CD4-positive, alpha-beta T cell treated with Interleukin-4 for 1 hour (primary cell): Measurements from ENCODE around the gene C10orf67.
"Not testable (repeated sequence)": the region's sequence is repeated elsewhere in the genome, so short reads cannot be mapped to it uniquely, and the experiment has no call there.

Source experiments
- DNase-seq, 2 donors: peaks; one replicate each; pipeline ENCODE4 v3.0.0-alpha.2; 2020 to 2022

C10orf67 gene

DNA sequence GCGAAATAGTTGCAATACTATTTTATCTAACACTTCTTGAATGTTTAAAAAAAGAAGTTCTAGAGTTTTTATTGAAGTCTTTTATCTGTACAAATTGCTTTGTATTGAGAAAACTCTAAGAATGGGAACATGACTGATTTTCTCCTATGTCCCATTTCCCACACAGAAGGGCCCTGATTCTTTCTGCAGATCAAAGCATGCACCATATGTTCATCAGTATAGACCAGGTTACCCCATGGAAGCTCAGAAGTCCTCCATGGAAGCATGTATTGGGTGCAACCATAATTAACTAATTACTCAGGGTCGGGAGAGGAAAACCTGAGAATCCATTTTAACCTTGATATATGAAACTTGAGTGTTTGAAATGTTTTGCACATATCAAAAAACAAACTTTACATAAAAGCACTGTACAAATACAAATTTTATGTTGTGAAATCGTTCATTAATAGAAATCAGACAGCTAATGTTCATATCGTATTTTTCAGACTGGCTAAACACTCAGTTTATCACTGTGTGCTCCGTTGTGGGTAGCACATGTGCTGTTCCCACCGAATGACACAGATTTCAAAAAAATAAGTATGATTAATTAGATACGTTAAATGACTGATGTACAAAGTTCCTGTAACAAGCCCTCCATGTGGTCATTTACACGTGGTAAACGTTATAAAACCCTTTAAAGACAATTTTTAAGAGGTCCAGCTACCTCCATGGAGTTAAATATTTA lies 81.0 kb downstream of the C10orf67 start:
- DNase-seq, result no peak

DNA sequence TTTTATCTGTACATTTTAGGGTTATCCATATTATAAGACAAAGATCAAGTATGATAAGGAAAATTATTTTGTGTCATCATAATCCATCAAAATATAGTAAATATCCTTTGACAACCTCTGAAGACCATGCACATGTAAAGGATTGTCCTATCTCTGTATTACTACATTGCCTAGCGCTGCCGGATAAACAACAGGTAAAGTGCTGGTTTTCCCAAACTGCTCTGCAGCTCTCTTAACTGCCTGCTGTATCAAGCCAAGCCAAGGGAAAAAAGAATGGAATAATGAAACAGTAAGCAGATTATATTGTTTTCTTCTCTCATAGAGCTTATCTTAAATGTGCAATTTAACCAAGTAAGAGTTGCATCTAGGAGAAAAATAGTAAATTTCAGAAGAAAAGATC lies 81.7 kb downstream of the C10orf67 start:
- no peak for DNase-seq

DNA sequence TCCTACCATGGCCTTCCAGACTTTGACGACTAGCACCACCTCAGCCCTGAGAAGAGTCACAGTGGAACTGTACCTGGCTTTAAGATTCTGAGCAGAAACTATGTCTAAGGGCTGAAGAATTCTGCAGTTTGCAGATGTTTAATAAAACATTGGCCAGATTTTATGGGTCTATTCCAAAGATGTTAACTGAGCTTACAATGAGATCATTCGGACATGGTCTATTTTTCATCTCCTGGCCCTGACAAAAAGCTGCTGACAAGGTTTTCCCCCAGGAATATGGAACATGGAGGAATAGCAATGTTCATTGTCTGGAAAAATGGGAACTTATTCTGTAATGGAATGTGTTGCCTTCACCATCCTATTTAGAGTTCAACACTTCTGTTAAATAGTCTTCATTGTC lies 86.1 kb downstream of the C10orf67 start:
- no peak for DNase-seq

DNA sequence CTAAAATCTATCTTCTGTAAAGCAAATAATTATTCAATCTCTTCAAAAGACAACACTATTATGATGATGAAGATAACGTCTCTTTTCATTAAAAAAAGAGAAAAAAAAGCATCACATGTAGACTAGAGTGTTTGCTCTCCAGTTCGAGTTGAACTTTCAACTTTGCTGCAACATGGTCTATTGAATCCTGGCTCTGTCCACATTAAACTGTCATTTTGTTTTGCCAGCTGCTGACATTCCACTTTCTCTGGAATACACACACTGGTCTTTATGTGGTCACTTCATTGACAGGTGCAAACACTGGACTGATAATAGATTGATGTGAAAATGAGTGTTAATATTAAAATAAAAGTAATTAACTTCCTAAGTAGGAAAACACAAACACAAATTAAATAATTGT lies 90.8 kb downstream of the C10orf67 start:
- no peak for DNase-seq

DNA sequence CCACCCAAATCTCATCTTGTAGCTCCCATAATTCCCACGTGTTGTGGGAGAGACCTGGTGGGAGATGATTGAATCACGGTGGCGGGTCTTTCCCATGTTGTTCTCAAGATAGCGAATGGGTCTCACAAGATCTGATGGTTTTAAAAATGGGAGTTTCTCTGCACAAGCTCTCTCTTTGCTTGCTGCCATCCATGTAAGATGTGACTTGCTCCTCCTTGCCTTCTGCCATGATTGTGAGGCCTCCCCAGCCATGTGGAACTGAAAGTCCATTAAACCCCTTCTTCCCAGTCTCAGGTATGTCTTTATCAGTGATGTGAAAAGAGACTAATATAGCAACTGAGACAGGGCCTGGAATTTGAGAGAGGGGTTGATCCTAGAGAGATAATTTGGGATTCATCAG lies 91.7 kb downstream of the C10orf67 start:
- not testable (repeated sequence) for DNase-seq

DNA sequence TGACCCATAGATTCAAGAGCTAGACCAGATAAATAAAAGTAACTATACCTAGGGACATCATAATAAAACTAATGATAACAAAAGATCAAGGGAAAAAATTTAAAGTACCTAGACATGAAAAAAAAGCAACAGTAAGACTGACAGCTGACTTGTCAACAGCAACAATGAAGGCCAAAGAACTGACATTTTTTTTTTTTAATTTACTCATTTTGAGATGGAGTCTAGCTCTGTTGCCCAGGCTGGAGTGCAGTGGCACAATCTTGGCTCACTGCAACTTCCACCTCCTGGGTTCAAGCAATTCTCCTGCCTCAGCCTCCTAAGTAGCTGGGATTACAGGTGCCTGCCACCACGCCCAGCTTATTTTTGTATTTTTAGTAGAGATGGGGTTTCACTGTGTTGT lies 102.8 kb downstream of the C10orf67 start:
- not testable (repeated sequence) for DNase-seq

DNA sequence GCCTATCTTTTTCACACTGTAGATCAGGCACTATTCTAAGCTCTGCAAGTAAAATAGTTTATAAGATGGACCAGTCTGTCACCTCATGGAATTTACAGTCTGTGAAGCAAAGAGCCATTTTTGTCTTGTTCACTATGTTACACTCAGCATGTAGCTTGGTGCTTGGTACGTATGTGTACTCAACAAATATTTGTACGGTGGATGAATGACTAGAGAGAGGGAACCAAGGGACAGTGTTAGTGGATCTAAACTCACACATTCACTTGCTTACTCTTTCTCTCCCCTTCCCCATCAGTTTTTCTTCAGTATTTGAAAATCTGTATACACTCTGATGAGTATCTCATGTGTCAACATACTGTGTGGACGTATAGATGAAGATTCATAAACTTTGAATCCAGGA lies 106.6 kb downstream of the C10orf67 start:
- DNase-seq, result no peak

DNA sequence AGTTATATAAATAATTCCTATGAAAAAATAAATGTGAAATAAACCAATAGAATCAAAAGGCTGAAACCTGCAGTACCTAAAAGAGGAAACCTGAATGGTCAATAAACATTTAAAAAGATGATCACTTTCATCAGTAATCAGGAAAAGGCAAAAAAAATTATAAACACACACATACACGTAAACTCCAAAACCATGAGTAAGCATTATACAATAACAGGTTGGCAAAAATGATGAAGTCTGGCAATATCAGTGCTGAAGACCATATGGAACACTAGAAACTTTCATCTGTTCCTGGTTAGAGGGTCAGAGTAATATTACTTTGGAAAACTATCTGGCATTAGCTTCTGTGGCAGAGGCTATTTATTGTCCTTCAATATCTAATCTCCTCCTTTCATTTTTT lies 114.0 kb downstream of the C10orf67 start:
- DNase-seq, result no peak

DNA sequence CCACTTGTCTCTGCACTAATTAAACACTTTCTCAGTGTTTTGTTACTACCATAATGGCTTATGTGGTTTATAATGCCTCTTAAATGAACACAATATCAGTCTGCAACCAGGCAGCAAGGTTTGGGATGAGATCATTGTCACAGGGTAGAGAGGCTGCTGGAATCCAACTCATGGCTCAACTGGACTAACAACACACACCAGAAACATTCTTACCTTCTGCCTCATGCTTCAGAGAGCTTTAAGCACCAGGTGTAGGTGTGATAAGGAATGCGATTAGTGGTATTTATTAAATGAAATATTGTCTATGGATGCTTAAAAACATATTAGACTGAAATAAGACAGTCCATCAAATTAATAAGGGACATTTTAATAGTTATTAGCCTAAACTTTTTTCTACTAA lies 127.1 kb downstream of the C10orf67 start:
- no peak for DNase-seq

DNA sequence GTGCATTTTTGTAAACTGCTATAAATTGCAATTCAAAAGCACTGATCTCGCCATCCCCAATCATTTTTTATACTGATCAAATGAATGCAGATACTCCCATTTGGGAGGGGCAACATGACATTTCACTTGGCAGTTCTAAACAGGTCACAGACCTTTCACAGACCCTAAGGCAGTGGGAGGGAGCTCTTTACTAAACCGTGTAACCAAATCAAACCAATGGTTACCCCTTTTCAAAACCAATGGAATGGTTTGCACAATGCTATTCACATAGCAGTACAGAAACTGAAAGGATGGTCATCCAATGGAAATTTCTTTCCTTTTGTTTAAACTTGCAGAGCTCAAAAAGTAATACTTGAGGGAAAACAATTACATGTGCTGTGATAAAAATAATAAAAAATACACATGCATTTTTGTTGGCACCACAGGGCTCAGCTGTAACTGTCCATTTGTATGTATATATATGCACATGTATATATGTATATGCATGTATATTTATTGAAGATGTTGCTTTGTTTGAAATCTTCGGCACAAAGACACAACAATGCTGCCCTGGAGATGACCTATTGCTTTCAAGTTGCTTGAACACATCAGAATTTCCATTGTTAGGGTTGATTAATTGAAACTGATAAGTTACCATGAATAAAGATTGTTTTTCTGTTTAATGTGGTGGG lies 138.5 kb downstream of the C10orf67 start:
- DNase-seq, result no peak

DNA sequence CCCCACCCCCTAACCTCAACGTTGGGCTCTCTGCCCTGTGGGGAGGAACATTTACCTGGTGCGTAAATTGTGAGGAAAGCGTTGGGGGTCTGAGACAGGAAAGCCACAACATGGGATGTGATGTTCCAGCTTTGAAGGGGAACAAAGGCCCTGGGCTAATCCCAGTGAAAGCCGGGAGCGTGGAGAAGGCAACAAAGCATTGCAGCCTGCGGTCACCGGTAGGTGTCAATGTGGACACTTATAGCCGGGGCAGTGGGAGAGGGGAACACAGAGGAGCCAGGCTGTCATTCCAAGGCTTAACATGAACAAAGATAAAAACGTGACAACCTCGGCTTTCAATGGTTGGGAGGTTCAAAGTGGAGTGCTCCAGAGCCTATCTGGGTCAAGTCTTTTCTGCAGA lies 139.8 kb downstream of the C10orf67 start:
- DNase-seq, result no peak

DNA sequence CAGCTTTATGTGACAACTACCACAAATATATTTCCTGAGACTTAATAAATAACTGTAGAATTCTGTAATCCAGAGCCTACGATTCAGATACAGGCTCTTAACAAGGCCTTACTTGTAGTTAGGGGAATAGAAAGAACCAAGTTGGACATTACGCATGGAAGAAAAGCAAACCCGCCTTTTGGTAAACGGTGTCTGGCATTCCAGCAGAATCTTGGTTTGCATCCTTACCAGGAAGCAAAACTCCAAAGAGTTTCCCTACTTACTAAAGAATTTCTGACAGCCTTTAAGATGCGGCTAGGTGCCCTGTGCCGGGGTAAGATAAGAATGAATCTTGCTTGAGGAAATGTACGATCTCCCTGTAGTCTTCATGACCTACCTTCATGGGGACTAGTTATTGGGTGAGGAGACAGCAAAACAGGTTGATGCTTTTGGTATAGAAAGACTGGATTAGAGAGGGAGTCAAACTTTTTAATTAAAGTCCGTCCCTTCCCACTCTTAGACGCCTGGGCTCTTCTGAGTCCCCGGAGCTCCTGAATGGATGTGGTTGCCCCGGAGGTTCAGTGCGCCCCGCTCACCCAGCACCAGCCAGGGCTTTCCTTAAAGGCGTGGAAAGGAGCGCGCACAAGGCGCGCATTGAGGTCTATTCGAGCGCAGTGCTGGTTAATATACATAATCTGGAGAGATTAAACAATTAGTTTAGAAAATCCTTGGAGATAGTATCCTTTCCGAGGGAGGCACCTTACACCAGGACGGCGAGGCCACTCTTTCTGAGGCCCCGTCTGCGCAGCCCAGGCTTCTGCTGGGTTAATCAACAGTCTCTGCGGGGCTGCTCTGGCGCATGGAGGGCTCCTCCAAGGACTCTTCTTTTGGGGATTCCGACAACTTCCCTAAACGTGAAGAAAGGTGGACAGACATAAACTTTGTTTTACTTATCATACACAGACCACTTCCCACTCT lies 140.9 kb downstream of the C10orf67 start:
- DNase-seq, result no peak

DNA sequence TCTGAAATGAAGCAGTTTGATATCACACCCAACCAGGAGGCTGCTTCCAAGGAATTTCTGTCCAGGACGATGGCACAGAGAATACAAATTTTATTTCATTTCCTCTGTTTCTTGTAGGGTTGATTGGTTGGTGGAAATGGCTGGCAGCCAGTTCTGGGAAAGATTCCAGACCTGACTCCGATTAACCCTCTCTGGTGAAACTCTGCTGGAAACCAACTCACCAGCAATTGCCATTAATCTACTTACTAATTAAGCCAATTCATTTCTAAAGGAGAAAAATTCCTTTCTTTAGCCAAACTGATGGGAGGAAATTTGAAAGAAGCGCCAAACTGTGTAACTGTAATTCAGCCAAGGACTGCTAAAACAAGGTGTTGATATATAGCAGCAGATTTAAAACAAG lies 141.8 kb downstream of the C10orf67 start:
- DNase-seq, result no peak

DNA sequence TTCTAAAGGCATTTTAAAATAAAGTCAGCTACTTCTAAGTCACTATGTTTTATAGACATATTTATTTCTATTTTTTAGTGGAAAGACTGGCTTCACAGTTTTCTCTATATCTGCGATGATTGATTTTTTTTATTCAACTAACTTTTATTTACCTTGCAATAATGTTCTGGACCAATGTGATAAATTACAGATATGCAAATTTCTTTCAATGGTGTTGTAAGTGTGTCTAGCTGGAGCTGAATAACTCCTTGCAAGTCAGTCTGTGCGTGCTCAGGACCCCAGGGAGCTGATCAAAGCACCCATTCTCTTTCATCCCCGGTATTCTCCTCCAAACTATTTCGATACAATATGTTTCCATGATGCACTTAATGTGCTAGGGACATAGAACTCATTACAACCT lies 142.8 kb downstream of the C10orf67 start:
- no peak for DNase-seq

DNA sequence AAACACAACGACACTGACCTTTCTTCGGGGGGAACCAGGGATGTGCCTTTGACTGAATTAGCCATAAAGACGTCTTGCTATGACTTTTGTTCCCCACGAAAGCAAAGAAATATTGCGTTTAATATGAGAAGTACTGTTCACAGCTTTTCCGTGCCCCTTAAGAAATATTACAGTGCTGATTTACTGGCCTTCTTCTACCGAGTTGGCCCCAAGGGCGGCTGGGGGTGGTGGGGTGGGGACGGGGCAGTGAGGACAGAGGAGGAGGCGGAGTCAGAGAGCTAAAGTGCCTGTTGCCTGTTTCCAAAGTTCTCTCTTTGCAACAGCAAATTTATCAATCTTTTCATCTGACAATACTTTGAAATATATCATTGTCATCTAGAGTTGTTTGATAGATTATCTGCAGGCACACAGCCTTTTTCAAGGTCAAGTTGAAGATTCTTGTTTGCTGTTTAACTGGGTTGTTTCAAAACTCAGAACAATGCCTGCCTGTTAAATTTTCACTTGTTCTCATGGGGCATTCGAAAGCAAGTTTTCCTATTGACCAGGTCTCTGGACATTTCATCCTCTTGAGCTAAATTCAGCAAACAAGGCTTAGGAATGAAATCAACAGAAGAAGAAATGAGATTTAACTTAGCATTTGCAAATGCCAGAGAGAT lies 143.5 kb downstream of the C10orf67 start:
- no peak for DNase-seq

DNA sequence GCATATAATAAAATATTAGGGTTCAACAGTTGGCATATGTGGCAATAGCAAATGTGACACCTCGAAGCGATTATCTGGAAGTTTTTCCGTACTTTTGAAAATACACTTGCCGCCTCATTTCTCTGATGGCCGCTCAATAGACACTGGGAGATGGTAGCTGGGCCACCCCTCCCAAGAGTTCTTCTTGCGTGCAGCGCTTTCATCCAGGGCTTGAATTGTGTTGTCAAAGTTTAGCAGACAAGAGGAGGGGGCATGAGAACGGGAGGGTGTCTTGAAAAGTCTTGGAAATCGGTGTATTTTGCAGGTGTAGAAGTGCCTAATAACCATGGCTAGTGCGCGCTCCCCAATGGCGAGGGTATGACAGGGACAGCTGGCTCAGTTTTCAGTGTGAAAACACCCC lies 144.0 kb downstream of the C10orf67 start:
- DNase-seq, result no peak

DNA sequence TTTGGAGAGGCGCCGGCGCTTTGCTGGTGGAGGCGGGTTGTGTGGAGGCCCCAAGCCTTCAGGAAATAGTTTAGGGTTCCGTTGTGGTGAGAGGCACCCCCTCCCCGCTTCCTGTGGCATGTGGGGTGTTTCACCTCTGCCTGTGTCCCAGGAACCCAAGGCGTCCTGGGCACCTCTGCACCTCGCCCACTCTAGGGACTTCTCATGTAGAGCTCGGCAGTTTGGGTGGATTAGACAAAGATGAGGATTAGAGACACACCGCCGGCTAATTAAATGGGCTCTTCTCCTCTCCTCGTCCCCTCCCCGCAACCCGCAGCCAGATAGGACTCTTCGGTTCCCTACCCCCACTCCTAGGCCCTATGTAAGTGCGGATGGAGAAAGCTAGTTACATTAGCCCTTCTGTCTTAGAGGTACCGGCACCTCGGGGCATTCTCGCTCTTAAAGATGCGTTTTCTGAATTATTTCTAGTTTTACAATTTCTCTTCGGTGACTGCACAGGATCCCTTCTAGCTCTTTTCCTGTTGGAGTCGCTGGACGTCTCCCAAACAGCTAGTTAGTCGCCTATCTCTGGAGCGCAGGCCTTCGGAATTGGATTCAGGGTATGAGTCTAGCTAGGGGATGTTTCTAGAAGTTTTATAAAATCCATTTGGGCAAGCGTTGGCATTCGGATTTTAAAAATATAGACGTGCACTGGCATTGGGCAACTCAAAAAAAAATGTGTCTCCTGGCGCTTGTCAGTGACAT lies 144.7 kb downstream of the C10orf67 start:
- no peak for DNase-seq

DNA sequence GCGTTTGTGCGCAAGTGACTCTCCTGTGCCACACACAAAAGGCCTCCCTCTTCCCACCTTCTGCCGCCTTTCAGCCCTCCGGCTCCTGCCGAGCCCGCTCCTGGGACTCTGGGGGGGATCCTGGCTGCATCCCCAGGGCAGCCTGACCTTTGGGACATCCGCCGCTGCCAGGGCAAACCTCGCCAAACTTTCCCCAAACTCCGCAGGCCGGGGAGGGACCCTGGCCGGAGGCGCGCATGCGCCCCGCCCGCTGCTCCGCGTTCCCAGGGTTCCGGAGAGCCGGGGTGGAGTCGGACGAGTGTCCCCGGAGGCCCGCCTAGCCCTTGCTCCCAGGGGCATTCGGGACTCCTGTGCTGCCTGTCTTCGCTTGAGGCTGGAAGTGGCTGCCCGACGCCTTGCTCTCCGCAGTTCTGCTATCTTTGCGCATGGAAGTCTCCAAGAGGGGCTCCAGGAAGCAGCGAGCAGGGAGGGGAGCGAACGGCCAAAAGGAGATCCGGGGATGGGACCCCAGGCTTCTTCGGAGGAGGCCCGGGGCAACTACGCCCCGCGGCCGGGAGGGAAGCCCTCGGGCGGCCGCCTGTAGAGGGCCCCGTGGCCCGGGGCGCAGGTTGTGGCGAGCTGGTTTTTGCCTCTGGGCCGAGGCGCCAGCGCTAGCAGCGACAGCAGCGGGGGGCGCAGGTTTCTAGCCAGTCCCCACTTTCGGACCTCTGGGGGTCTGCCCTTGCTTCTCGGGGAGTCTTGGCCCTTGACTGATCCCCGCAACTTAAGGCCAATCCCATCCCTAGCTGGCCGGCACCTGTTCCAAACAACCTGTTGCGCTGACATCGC lies 145.4 kb downstream of the C10orf67 start:
- DNase-seq, result no peak

DNA sequence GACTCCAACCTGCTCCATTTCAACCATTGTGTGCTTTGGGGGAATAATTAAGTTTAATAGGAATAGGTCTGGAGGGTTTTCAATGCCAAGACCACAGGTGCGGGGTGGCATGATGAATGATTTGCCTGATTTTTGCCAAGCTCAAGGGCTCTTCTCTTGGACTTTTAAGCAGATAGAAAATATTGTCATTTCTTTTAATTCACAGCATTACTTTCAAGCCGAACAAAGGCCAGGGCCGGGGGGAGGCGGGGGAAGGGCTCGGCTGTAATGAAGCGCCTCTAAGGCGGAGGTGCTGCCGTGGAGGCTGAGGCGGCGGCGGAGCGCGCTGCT lies 146.0 kb downstream of the C10orf67 start:
- no peak for DNase-seq

DNA sequence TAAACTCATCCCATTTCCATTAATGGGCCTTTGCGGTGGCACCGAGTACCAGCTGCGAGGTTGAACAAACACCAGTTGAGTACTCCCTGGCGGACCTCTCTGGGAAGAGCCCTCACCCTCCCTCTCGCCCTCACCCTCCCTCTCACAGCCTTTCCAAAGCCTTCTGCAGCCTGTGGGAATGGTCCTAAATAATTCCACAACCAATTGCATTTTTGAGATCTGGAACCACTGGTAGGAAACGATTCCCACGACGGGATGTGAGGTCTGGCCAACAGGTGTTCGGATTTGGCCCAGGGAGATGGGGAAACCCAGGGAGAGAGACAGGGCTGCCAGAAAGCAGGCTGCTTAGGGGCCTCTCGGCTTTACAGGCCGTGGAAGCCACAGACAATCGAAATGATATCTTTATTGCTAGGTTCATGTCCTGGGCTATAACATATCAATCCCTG lies 147.2 kb downstream of the C10orf67 start:
- no peak for DNase-seq

DNA sequence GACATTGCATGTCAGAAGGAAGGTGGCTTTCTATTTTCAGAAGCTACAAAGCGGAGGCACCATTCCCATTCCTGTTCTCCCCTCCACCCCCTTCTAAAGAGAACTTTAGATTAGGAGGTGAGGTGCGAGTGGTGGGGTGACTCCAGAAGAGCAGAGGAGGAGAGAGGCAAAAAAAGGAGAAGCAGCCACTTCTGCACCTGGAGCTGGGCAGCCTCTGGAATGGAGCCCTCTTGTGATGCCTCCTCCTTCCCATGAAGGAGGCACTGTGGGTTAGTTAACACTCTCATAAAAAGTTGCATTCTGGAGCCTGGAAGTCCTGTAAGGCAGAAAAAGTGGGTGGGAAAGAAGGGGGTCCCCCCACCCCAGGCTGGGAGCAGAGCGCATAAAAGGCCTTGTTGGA lies 147.7 kb downstream of the C10orf67 start:
- DNase-seq, result no peak
